Measurements from ENCODE around the gene SLX9.

The SLX9 gene

GRCh38 chr21:44958471-44959191, 18.8 kb downstream of the SLX9 start:
- DNase-seq: peak; percentile 18

- DNase-seq: no peak
Observed at GRCh38 chr21:44959376-44960091, 19.7 kb downstream of the SLX9 start.

- no peak for DNase-seq
Observed at GRCh38 chr21:44960141-44961092, 20.6 kb downstream of the SLX9 start.

- DNase-seq: no peak
Observed at GRCh38 chr21:44962403-44962966, 22.7 kb downstream of the SLX9 start.

- no peak for DNase-seq
Observed at GRCh38 chr21:44964381-44964780, 24.6 kb downstream of the SLX9 start.

GRCh38 chr21:44965251-44966022, 25.6 kb downstream of the SLX9 start:
- no peak for DNase-seq

GRCh38 chr21:44966135-44967081, 26.6 kb downstream of the SLX9 start:
- DNase-seq: peak; percentile 22

GRCh38 chr21:44967082-44968047, 27.5 kb downstream of the SLX9 start:
- no peak for DNase-seq

GRCh38 chr21:44969066-44969670, 29.3 kb downstream of the SLX9 start:
- DNase-seq: no peak

- peak; percentile 12 for DNase-seq
Observed at GRCh38 chr21:44969931-44970755, 30.3 kb downstream of the SLX9 start.

GRCh38 chr21:44970766-44971671, 31.2 kb downstream of the SLX9 start:
- DNase-seq: no peak

- no peak for DNase-seq
Observed at GRCh38 chr21:44971672-44971995, 31.8 kb downstream of the SLX9 start.

GRCh38 chr21:44972301-44972814, 32.5 kb downstream of the SLX9 start:
- no peak for DNase-seq

GRCh38 chr21:44972821-44973220, 33.0 kb downstream of the SLX9 start:
- DNase-seq: no peak

GRCh38 chr21:44973598-44973997, 33.8 kb downstream of the SLX9 start:
- no peak for DNase-seq

GRCh38 chr21:44974676-44975075, 34.8 kb downstream of the SLX9 start:
- DNase-seq: no peak
